ENCODE data around the gene PLA2G5. TPM values are rescaled to one million over a fixed set of nuclear protein-coding genes. Genes with fewer than 3 reads are reported as not detected.

PLA2G5 gene
- total and polyA plus RNA-seq, 9 of the 15 experiments (the other 6 are each of a cell fraction or from before 2014, with no cell fraction given): not detected

DNA sequence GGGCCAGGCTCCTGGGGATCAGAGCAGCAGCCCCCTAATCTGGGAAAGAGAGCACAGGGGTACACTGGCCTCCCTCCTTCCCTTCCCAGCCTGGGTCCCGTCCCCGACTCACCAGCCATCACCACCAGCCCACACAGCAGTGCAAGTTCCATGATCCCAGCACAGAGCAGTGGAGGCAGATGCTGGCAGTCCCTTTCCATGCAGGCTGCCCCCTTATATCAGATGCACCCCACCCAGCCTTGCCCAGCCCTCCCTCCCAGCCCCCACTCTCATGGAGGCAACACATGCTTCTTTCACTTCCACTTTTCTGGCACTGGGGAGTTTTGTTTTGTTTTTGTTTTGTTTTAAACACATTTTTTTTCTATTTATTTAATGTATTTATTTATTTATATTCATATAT is 49.4 kb downstream of the PLA2G5 start, which contains the start of gene PLA2G2D:
Gene PLA2G2D, minus strand, starts transcription at position 190 of the 400 bp plus-strand sequence. Its CDS starts 38 bp downstream, at position 152.
- Histone ChIP-seq H3K9ac (ENCODE audit: insufficient read depth in 1 of 2, low read depth in 2 of 2, low read length in 2 of 2) (no peak within 1 kb of the TSS), H3K4me3 (no peak within 1 kb of the TSS), H3K27ac (ENCODE audit: extremely low read depth, low read depth, low read length) (no peak within 1 kb of the TSS), H3K9me1 (ENCODE audit: control insufficient read depth, insufficient read depth, low read length) (no peaks in the 10 kb centered on the region), H3K79me2 (ENCODE audit: control insufficient read depth, insufficient read depth, low read length) (no peaks in the 10 kb centered on the region), H4K20me1 (replicated peaks; ENCODE audit: control insufficient read depth, insufficient read depth, low read length) (no peaks in the 10 kb centered on the region), H2AFZ (ENCODE audit: low read depth, low read length) (no peak within 1 kb of the TSS), H3K9me3 (replicated peaks; ENCODE audit: control insufficient read depth, insufficient read depth, low read depth, low read length) (no peaks in the 10 kb centered on the region), H3K36me3 (ENCODE audit: control insufficient read depth, insufficient read depth, low read length) (no peaks in the 10 kb centered on the region), H3K4me1 (replicated peaks in 1 of 2; ENCODE audit: control insufficient read depth in 2 of 2, insufficient read depth in 2 of 2, low read length in 2 of 2) (peaks cover 4 to 8% of the 10 kb centered on the region in 2 experiments; a peak in 3 of 5 replicates), H3K4me2 (ENCODE audit: insufficient read depth, low read length) (no peak within 1 kb of the TSS), H3K27me3 (ENCODE audit: control insufficient read depth in 2 of 2, insufficient read depth in 2 of 2, low read length in 2 of 2) (peaks cover 24 to 57% of the 10 kb centered on the region in 2 experiments; a peak in 4 of 5 replicates)
- in situ Hi-C loops (cut with MboI): no loop called here
- DNase-seq (ENCODE audit: extremely low read depth in 1 of 4, low spot score in 3 of 4): no peak
- no peak for ATAC-seq
- BruUV-seq (replicated peaks): no TSS peak
- ChIA-PET CTCF (ENCODE audit: low intra/inter-chr PET ratio) (no interaction called here), POLR2A (no interaction called here)
- intact Hi-C loops (cut with micrococcal nuclease): no loop called here
- TF ChIP-seq, protein P1, sequence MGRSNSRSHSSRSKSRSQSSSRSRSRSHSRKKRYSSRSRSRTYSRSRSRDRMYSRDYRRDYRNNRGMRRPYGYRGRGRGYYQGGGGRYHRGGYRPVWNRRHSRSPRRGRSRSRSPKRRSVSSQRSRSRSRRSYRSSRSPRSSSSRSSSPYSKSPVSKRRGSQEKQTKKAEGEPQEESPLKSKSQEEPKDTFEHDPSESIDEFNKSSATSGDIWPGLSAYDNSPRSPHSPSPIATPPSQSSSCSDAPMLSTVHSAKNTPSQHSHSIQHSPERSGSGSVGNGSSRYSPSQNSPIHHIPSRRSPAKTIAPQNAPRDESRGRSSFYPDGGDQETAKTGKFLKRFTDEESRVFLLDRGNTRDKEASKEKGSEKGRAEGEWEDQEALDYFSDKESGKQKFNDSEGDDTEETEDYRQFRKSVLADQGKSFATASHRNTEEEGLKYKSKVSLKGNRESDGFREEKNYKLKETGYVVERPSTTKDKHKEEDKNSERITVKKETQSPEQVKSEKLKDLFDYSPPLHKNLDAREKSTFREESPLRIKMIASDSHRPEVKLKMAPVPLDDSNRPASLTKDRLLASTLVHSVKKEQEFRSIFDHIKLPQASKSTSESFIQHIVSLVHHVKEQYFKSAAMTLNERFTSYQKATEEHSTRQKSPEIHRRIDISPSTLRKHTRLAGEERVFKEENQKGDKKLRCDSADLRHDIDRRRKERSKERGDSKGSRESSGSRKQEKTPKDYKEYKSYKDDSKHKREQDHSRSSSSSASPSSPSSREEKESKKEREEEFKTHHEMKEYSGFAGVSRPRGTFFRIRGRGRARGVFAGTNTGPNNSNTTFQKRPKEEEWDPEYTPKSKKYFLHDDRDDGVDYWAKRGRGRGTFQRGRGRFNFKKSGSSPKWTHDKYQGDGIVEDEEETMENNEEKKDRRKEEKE (IDR thresholded peaks at IDR 0.05; ENCODE audit: borderline replicate concordance in 1 of 2, control insufficient read depth in 1 of 2, low read depth in 2 of 2, low read length in 1 of 2): no peak
- TF ChIP-seq EZH2 (IDR thresholded peaks at IDR 0.05; ENCODE audit: borderline replicate concordance, low read depth, low read length) (no peak), MEF2D (tag; conservative IDR thresholded peaks at IDR 0.05; ENCODE audit: low read depth) (no peak), HMG20A (CRISPR knock-in tag; conservative IDR thresholded peaks at IDR 0.05) (no peak), ESRRA (IDR thresholded peaks at IDR 0.05; ENCODE audit: borderline replicate concordance, low read depth) (no peak), TAF15 (IDR thresholded peaks at IDR 0.05; ENCODE audit: low read depth, low read length) (no peak)
- TF ChIP-seq, protein P2, sequence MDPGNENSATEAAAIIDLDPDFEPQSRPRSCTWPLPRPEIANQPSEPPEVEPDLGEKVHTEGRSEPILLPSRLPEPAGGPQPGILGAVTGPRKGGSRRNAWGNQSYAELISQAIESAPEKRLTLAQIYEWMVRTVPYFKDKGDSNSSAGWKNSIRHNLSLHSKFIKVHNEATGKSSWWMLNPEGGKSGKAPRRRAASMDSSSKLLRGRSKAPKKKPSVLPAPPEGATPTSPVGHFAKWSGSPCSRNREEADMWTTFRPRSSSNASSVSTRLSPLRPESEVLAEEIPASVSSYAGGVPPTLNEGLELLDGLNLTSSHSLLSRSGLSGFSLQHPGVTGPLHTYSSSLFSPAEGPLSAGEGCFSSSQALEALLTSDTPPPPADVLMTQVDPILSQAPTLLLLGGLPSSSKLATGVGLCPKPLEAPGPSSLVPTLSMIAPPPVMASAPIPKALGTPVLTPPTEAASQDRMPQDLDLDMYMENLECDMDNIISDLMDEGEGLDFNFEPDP (CRISPR knock-in tag; IDR thresholded peaks at IDR 0.05): no peak
- TF ChIP-seq, protein P3, sequence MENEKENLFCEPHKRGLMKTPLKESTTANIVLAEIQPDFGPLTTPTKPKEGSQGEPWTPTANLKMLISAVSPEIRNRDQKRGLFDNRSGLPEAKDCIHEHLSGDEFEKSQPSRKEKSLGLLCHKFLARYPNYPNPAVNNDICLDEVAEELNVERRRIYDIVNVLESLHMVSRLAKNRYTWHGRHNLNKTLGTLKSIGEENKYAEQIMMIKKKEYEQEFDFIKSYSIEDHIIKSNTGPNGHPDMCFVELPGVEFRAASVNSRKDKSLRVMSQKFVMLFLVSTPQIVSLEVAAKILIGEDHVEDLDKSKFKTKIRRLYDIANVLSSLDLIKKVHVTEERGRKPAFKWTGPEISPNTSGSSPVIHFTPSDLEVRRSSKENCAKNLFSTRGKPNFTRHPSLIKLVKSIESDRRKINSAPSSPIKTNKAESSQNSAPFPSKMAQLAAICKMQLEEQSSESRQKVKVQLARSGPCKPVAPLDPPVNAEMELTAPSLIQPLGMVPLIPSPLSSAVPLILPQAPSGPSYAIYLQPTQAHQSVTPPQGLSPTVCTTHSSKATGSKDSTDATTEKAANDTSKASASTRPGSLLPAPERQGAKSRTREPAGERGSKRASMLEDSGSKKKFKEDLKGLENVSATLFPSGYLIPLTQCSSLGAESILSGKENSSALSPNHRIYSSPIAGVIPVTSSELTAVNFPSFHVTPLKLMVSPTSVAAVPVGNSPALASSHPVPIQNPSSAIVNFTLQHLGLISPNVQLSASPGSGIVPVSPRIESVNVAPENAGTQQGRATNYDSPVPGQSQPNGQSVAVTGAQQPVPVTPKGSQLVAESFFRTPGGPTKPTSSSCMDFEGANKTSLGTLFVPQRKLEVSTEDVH (IDR thresholded peaks at IDR 0.05; ENCODE audit: low read depth, partially characterized antibody): no peak
- no peak for FAIRE-seq
- no CpG with 5 or more reads among the region's 2 CpGs for WGBS (ENCODE audit: insufficient coverage, low coverage, missing lambda C conversion rate)

Measured in K562 (cell line).